ENCODE measurements around the gene PRF1. TPM values are rescaled to one million over a fixed set of nuclear protein-coding genes. Genes with fewer than 3 reads are reported as not detected.
"Not testable (repeated sequence)": the region's sequence is repeated elsewhere in the genome, so short reads cannot be mapped to it uniquely, and the experiment has no call there.

Gene PRF1
- total RNA-seq, 2 experiments from 2014 or later = 21.8 to 28.6 TPM

DNA sequence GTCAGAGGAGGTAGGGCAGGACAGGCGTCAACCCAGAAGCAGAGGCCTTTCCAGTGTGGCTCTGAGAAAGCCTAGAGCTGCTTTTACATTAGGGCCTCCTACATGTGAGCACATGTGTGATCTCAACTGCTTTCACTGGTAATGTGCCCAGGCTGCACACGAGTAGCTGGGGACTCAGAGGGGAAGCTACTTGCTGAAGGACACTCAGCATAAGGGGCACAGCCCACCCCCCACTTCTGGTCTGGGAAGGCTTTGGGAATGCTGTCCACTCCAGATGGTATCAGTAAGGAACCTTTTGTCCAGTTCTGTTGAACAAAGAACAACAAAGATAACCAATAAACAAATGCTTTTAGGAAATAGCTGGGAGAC, 18.9 kb downstream of the PRF1 start:
- H3K36me3 Mint-ChIP-seq (ENCODE audit: low read depth) = no peaks in the 10 kb centered on the region
- intact Hi-C loops (cut with DNase I, micrococcal nuclease) = no loop called here
- ATAC-seq (no peak), DNase-seq (peak; percentile 2)
- H3K4me3 Mint-ChIP-seq = no peak overlapping the region
- H3K4me1 Mint-ChIP-seq = peaks cover 28% of the 10 kb centered on the region
- H3K9me3 Mint-ChIP-seq (ENCODE audit: low read depth) = no peaks in the 10 kb centered on the region
- peaks cover 2% of the 10 kb centered on the region for H3K27me3 Mint-ChIP-seq
- no peak overlapping the region for H3K27ac Mint-ChIP-seq
- CTCF ChIA-PET = interaction anchor here (0.8 to 1.0 kb wide), 3 partner anchors 8 to 104 kb away, joined by 3 to 5 read pairs (median 4); no protein-coding TSS in a partner anchor
- POLR2A ChIA-PET = no interaction called here

DNA sequence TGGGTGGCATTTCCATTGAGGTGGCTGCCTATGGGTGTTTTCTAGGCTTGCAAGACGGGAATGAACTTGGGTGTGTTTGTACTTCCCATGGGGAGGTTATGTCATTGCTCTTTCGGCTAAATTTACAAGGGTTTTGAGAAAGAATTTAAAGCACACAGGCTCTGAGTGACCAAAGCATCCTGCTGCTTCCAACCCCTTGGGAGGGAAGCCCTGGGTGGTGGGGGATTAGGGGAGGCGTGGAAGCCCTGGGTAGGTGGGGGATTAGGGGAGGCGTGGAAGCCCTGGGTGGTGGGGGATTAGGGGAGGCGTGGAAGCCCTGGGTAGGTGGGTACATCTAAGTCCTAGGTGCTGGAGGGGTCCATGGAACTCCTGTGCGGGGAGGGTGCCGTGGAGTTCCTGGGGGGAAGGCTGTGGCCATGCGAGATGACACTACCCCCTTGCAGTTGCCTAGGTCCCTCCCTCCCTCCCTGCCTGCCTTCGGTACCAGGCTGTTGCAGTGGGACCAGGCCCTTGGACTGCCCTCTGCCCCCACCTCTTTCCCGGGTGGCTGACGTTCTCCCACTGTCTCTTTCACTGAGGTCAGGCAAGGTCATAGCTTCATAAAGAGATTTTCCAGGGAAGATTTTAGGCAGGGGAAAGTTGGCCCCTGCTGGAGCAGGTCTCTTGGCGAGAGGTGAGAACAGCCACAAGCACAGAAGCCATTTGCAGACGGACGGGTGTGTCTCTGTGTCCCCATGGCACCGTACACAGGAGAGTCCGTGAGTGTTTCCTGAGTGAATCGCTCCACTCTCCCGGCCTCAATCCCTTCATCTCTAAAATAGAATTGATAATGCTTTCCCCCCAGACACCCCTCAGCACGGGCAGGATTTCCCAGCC, 19.5 kb downstream of the PRF1 start:
- ATAC-seq = no peak
- H3K4me1 Mint-ChIP-seq = peaks cover 32% of the 10 kb centered on the region

DNA sequence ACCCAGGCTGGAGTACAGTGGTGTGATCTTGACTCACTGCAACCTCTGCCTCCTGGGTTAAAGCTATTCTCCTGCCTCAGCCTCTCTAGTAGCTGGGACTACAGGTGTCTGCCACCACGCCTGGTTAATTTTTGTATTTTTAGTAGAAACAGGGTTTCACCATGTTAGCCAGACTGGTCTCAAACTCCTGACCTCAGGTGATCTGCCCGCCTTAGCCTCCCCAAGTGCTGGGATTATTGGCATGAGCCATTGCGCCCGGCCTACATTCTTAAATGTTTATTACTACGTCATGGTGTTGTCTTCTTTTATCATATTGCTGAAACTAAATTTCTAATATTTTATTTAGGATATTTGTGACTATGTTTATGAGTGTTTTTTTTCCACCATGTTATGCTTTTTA, 21.4 kb downstream of the PRF1 start:
- DNase-seq = peak; percentile 1
- H3K27me3 Mint-ChIP-seq; H3K4me3 Mint-ChIP-seq; CTCF ChIA-PET; ATAC-seq; H3K9me3 Mint-ChIP-seq (ENCODE audit: low read depth); H3K27ac Mint-ChIP-seq; intact Hi-C loops (cut with DNase I, micrococcal nuclease); H3K36me3 Mint-ChIP-seq (ENCODE audit: low read depth); POLR2A ChIA-PET: not testable (repeated sequence)
- peaks cover 38% of the 10 kb centered on the region for H3K4me1 Mint-ChIP-seq

More for the DNA sequence above, 19.5 kb downstream of the PRF1 start:
- no peaks in the 10 kb centered on the region for H3K9me3 Mint-ChIP-seq (ENCODE audit: low read depth)
- H3K36me3 Mint-ChIP-seq (ENCODE audit: low read depth) = no peaks in the 10 kb centered on the region
- DNase-seq = peak; percentile 2
- intact Hi-C loops (cut with DNase I, micrococcal nuclease) = no loop called here
- ChIA-PET CTCF (interaction anchor here (0.6 to 1.0 kb wide), 3 partner anchors 11 to 346 kb away, joined by 3 to 5 read pairs (median 3); no protein-coding TSS in a partner anchor), POLR2A (no interaction called here)
- H3K4me3 Mint-ChIP-seq = no peak overlapping the region
- H3K27me3 Mint-ChIP-seq = peaks cover 2% of the 10 kb centered on the region
- H3K27ac Mint-ChIP-seq = no peak overlapping the region

DNA sequence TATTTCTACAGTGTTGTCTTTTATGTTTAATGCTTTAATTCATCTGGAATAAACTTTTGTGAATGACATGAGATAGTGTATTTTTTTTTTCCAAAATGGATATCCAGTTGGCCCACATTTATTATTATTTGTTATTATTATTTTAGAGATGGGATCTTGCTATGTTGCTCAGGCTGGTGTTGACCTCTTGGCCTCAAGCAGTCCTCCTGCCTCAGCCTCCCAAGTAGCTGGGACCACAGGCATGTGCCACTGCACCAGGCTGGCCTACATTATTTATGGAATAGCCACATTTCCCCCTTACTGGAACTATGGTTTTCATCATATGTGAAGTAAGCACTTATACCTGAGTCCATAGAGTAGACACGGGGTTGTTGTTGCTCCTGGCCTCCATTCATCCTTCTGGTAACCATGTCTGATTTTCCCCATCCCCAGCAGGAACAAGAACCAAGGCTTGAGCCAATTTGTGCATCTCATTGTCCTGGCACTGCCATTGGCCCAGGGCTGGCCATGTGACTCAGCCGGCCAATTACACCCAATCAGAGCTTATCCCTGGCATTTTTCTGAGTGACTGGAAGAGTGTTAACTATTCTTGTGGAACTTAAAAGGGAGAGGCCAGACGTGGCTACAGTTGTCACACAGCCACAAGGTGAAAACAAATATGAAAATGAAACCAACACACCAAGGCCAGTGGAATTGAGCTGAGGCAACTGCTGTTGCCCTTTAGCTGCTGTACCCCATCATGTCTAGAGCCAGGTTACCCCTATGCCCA, 23.1 kb downstream of the PRF1 start:
- intact Hi-C loops (cut with DNase I, micrococcal nuclease) = loop anchor here (2.0 to 10.0 kb wide), 7 partner anchors 21 to 1985 kb away; partner anchors contain the start of genes EIF4EBP2 (in 1 of the 2) and SAR1A (in 1 of the 2)
- H3K27me3 Mint-ChIP-seq = no peaks in the 10 kb centered on the region
- CTCF ChIA-PET = interaction anchor here (0.6 to 0.9 kb wide), 2 partner anchors 79 to 433 kb away, joined by 3 to 5 read pairs; partner anchors contain the start of gene TYSND1
- H3K9me3 Mint-ChIP-seq (ENCODE audit: low read depth) = no peaks in the 10 kb centered on the region
- H3K27ac Mint-ChIP-seq = peak overlapping the region; percentile 81
- POLR2A ChIA-PET = interaction anchor here (0.6 to 1.0 kb wide), 2 partner anchors 77 to 121 kb away, joined by 3 read pairs; no protein-coding TSS in a partner anchor
- peak; percentile 34 for DNase-seq
- peak overlapping the region; percentile 5 for H3K4me3 Mint-ChIP-seq
- no peaks in the 10 kb centered on the region for H3K36me3 Mint-ChIP-seq (ENCODE audit: low read depth)
- peak; percentile 20 for ATAC-seq
- H3K4me1 Mint-ChIP-seq = peaks cover 44% of the 10 kb centered on the region

DNA sequence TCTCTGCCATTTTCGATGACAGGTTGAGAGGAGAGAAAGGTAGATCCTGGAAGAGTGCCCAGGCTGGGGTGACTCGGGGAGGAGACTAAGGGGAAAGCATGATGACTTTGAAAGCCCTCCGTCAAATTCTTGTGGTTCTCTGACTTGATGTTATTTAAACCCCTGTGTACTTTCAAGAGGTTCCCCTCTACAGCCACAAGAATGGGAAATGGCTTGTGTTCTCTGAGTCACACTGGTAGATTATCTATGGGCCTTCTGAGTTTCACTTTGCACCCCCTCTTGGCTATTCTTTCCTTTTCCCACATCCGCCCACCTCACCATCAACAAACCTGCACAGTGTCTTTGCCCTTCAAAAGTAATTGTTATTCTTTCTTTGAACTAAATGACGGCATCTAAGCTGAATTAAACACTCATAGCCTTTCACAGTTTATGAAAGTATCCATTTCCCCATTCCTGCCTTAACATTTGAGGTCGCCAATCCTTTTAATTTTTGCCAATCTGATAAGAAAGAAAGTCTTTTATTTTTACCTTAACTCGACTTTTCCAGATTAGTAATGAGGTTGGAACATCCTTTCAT, 24.1 kb downstream of the PRF1 start:
- H3K4me3 Mint-ChIP-seq = no peak overlapping the region
- CTCF ChIA-PET = interaction anchor here (0.9 kb wide), 3 partner anchors 19 to 432 kb away, joined by 3 to 5 read pairs (median 4); partner anchors contain the start of gene TYSND1
- H3K4me1 Mint-ChIP-seq = peaks cover 44% of the 10 kb centered on the region
- ATAC-seq (peak; percentile 82), DNase-seq (peak; percentile 83)
- H3K9me3 Mint-ChIP-seq (ENCODE audit: low read depth) = no peaks in the 10 kb centered on the region
- H3K27ac Mint-ChIP-seq = peak overlapping the region; percentile 79
- no peaks in the 10 kb centered on the region for H3K36me3 Mint-ChIP-seq (ENCODE audit: low read depth)
- no peaks in the 10 kb centered on the region for H3K27me3 Mint-ChIP-seq
- intact Hi-C loops (cut with DNase I, micrococcal nuclease) = loop anchor here (1.0 to 10.0 kb wide), 13 partner anchors 9 to 1986 kb away; partner anchors contain the start of genes EIF4EBP2 (in 1 of the 2) and SAR1A (in 1 of the 2)
- POLR2A ChIA-PET = no interaction called here

DNA sequence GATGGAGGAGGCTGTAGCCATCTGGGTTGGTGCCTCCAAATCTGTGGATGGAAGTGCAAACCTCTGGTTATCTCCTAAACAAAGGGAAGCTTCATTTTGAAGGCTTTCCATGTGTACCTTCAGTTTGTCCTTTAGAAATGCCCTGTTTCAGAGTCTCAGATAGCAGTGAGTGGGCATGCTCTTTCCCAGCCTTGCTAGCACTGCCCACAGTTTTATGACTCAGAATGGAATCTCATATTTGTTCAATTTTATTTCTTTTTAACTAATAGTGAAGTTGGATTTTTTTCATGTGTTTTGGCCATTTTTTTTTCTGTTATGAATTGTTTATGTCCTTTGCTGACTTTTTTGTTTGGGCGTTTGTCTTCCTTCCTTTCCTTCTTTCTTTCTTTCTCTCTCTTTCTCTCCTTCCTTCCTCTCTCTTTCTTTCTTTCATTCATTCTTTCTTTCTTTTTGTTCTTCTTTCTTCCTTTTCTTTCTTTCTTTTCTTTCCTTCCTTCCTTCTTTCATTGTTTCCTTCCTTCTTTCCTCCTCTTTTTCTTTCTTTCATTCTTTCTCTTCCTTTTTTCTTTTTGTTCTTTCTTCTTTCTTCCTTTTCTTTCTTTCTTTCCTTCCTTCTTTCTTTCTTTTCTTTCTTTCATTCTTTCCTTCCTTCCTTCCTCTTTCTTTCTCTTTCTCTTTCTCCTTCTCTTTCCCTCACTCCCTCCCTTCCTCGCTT, 25.6 kb downstream of the PRF1 start:
- ATAC-seq = no peak

DNA sequence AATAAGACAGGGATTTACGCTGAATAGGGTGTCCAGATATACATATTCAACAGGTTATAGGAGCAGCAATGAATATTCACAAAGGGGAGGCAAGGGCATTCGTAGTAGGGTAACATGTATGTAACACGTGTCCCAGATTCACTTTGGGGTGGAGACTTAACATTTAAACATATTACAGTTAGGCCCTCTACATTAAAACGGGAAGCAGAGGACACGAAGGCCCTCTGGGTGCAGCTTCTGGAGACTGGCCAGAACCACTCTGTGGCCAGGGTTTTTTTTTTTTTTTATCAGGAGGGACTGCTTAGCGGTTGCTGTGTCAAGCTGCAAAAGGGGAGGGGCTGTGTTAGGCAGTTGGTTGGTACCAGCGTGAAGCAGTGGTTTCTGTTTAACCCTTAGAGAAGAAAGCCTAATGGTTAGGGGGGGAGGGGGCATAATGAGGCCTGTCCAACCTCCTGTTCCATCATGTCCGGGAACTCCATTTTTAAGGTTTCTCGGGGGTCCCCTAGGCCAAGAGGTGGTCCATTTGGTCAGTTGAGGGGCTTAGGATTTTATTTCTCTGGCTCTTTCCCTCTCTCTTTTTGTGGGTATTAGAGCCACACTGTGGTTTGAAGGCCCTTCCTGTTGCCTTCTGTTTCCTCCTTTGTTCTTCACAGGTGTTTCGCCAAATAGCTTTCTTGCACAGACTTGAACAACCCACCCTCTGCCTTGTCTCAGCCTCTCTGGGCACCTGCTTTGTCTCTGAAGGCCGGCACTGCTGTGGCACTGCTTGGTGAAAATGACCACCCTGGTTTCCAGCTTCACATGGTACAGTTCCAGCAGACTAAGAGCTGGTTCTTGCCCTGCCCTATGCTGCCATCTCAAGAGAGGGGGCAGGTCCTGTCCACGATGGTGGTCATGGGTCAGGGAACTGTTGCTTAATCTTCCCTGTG, 26.4 kb downstream of the PRF1 start:
- no peaks in the 10 kb centered on the region for H3K9me3 Mint-ChIP-seq (ENCODE audit: low read depth)
- intact Hi-C loops (cut with DNase I, micrococcal nuclease) = loop anchor here (1.0 to 10.0 kb wide), 5 partner anchors 17 to 1989 kb away; partner anchors contain the start of genes EIF4EBP2 (in 1 of the 2) and SAR1A (in 1 of the 2)
- peak overlapping the region; percentile 40 for H3K27ac Mint-ChIP-seq
- ChIA-PET POLR2A (no interaction called here), CTCF (interaction anchor here (0.5 to 1.0 kb wide), 6 partner anchors 8 to 808 kb away, joined by 3 to 5 read pairs (median 4); no protein-coding TSS in a partner anchor)
- H3K27me3 Mint-ChIP-seq = no peaks in the 10 kb centered on the region
- H3K4me3 Mint-ChIP-seq = no peak overlapping the region
- H3K36me3 Mint-ChIP-seq (ENCODE audit: low read depth) = no peaks in the 10 kb centered on the region
- H3K4me1 Mint-ChIP-seq = peaks cover 44% of the 10 kb centered on the region
- ATAC-seq = peak; percentile 10
- DNase-seq = peak; percentile 46

More for the DNA sequence above, 25.6 kb downstream of the PRF1 start:
- no peak for DNase-seq
- no peak overlapping the region for H3K4me3 Mint-ChIP-seq
- ChIA-PET CTCF (interaction anchor here (0.6 to 1.0 kb wide), 4 partner anchors 41 to 240 kb away, joined by 3 to 5 read pairs (median 4); no protein-coding TSS in a partner anchor), POLR2A (no interaction called here)
- H3K27me3 Mint-ChIP-seq = no peaks in the 10 kb centered on the region
- H3K27ac Mint-ChIP-seq = peak overlapping the region; percentile 79
- peaks cover 44% of the 10 kb centered on the region for H3K4me1 Mint-ChIP-seq
- no peaks in the 10 kb centered on the region for H3K36me3 Mint-ChIP-seq (ENCODE audit: low read depth)
- intact Hi-C loops (cut with DNase I, micrococcal nuclease) = loop anchor here (1.0 to 10.0 kb wide), 5 partner anchors 18 to 1988 kb away; partner anchors contain the start of genes EIF4EBP2 (in 1 of the 2) and SAR1A (in 1 of the 2)
- no peaks in the 10 kb centered on the region for H3K9me3 Mint-ChIP-seq (ENCODE audit: low read depth)

DNA sequence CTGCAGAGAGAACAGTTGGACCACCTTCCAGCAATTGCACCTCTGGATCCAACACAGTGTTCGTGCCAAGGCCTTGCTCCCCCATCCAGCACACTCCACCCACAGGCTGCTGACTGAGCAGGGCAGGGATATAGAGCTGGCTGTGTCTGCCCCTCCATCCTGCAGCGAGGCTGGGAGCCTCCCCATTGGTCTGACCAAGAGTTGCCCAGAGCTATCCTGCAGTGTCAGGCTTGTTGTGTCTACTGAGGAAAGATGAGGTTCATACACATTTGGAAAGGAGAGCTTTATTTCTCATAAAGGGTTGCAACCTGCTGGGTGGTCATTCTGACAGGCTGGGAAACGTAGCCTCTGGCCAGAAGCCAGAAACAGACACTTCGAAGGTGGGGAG, 27.1 kb downstream of the PRF1 start:
- peak overlapping the region; percentile 9 for H3K27ac Mint-ChIP-seq
- intact Hi-C loops (cut with DNase I, micrococcal nuclease) = loop anchor here (5.0 to 10.0 kb wide), 4 partner anchors 42 to 1989 kb away; partner anchors contain the start of genes EIF4EBP2 (in 1 of the 2) and SAR1A (in 1 of the 2)
- POLR2A ChIA-PET = no interaction called here

DNA sequence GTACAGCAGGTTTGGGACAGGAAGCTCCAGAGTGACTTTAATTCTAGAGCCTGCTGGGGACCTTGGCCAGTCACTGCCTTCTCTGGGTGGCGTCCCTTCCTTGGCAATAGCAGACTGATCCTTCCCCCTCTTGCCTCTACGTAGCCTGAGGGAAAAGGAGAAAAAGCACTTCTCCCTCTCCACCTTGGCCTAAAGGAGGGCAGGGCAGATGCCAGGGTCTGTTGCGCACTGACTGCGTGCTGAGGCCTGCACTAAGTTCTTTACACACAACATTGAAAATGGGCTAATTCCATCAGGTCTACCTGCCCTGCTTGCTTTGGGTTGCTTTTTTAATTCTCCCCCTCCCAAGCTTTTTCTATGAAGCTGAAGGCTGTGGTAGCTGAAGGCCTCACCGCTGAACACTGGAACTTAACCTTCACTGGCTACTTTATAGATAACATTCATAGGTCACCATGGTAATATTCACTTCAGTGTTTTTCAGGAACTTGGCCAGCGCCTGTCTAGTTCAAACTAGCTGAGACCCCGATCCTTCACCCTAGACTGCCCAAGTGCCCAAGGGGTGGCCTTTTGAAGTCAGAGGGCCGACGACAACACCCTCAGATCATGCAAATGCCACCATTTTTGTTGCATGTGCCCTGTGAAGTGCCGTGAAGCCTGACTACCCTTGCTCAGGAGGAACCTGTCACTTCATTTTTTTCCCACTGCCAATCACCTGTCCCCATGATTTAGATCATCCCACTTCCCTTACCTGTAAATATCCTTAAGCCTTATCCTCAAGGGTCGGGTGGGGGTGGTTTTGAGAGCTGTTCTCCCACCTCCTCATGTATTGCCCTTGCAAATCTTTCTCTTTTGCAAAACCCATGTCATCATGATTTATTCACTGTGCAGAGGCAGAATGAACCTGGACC, 28.7 kb downstream of the PRF1 start:
- H3K36me3 Mint-ChIP-seq (ENCODE audit: low read depth) = no peaks in the 10 kb centered on the region
- DNase-seq (no peak), ATAC-seq (no peak)
- no peak overlapping the region for H3K27ac Mint-ChIP-seq
- no peaks in the 10 kb centered on the region for H3K9me3 Mint-ChIP-seq (ENCODE audit: low read depth)
- H3K4me3 Mint-ChIP-seq = no peak overlapping the region
- no peaks in the 10 kb centered on the region for H3K27me3 Mint-ChIP-seq
- intact Hi-C loops (cut with DNase I, micrococcal nuclease) = loop anchor here in 1 of 2 experiments (10.0 kb wide), 1 partner anchor 1991 kb away; no protein-coding TSS in a partner anchor
- ChIA-PET POLR2A (interaction anchor here (0.6 kb wide), 1 partner anchor 242 kb away, joined by 3 read pairs; no protein-coding TSS in a partner anchor), CTCF (interaction anchor here (1.1 kb wide), 1 partner anchor 24 kb away, joined by 3 read pairs; no protein-coding TSS in a partner anchor)
- peaks cover 32% of the 10 kb centered on the region for H3K4me1 Mint-ChIP-seq

More for the DNA sequence above, 27.1 kb downstream of the PRF1 start:
- DNase-seq (no peak), ATAC-seq (no peak)
- no peaks in the 10 kb centered on the region for H3K27me3 Mint-ChIP-seq
- no peaks in the 10 kb centered on the region for H3K9me3 Mint-ChIP-seq (ENCODE audit: low read depth)
- no peak overlapping the region for H3K4me3 Mint-ChIP-seq
- H3K4me1 Mint-ChIP-seq = peaks cover 44% of the 10 kb centered on the region
- CTCF ChIA-PET = interaction anchor here (1.0 kb wide), 1 partner anchor 8 kb away, joined by 4 read pairs; no protein-coding TSS in a partner anchor
- H3K36me3 Mint-ChIP-seq (ENCODE audit: low read depth) = no peaks in the 10 kb centered on the region
